H1 (cell line): ENCODE results near the gene GPR39. TPM values are rescaled to one million over a fixed set of nuclear protein-coding genes. Genes with fewer than 3 reads are reported as not detected.

Source experiments
- CTCF ChIA-PET: fragments of 300-600 bp; sonication (Branson Sonifier 250); formaldehyde crosslinking; loops from one replicate; lab custom pipeline; 2021; ENCODE audit not compliant: partially characterized antibody; lab: Charles Lee
- POLR2A ChIA-PET: fragments of 300-600 bp; sonication (Branson Sonifier 250); formaldehyde crosslinking; loops from one replicate; lab custom pipeline; 2021; ENCODE audit warnings: inconsistent platforms; ENCODE audit not compliant: partially characterized antibody; lab: Charles Lee
- DNase-seq, 2 experiments: peaks; one replicate each; pipeline versions ENCODE4 v3.0.0 to v3.0.0-alpha.2; 2010 to 2022; ENCODE audit warnings: low spot score in 2 of 2, low read depth in 1 of 2, mixed read lengths in 1 of 2
- FAIRE-seq: peaks from 2 replicates; lab custom pipeline; 2011; peaks lifted over from hg19 to GRCh38; lab: Jason Lieb, UNC
- H2AFZ ChIP-seq: 2 replicates; pipeline ENCODE4 v1.8.1; 2012; ENCODE audit warnings: low read length, inconsistent platforms
- H2AK5ac ChIP-seq: 2 replicates; pipeline ENCODE4 v1.6.1; 2013; ENCODE audit warnings: low read depth, low read length
- H2BK120ac ChIP-seq: replicated peaks from 2 replicates; pipeline ENCODE3; 2013; ENCODE audit warnings: low read depth, low read length, inconsistent platforms
- H2BK12ac ChIP-seq: 2 replicates; pipeline ENCODE4 v1.6.1; 2013; ENCODE audit warnings: low read depth, low read length
- H2BK15ac ChIP-seq: 2 replicates; pipeline ENCODE4 v1.6.1; 2013; ENCODE audit warnings: low read length
- H2BK20ac ChIP-seq: 2 replicates; pipeline ENCODE4 v1.6.1; 2013; ENCODE audit warnings: low read length
- H2BK5ac ChIP-seq: 2 replicates; pipeline ENCODE4 v1.6.1; 2013; ENCODE audit warnings: low read depth, low read length
- H3K14ac ChIP-seq: 2 replicates; pipeline ENCODE4 v1.6.1; 2013; ENCODE audit warnings: inconsistent platforms; ENCODE audit not compliant: insufficient read length
- H3K18ac ChIP-seq: 2 replicates; pipeline ENCODE4 v1.6.1; 2013; ENCODE audit warnings: low read length; ENCODE audit errors: extremely low read depth
- H3K23ac ChIP-seq: 2 replicates; pipeline ENCODE4 v1.6.1; 2013; ENCODE audit warnings: inconsistent platforms; ENCODE audit not compliant: insufficient read length
- H3K23me2 ChIP-seq: 2 replicates; pipeline ENCODE4 v1.6.1; 2013; ENCODE audit warnings: low read depth, low read length
- H3K27ac ChIP-seq: 2 replicates; pipeline ENCODE4 v1.6.1; 2011; ENCODE audit warnings: low read depth, low read length, inconsistent platforms
- H3K27me3 ChIP-seq, 4 experiments: replicated peaks in 1 of 4; 1 replicate in 1 of 4; 2 replicates in 3 of 4; pipeline versions ENCODE4 v1.6.1 to v1.8.1; 2011 to 2013; ENCODE audit warnings: low read length in 3 of 4, mild to moderate bottlenecking in 3 of 4, inconsistent platforms in 2 of 4, mixed read lengths in 2 of 4, moderate library complexity in 1 of 4; ENCODE audit not compliant: control insufficient read depth in 3 of 4, insufficient read depth in 3 of 4; ENCODE audit errors: extremely low read depth in 1 of 4
- H3K36me3 ChIP-seq, 4 experiments: 2 replicates each; pipeline versions ENCODE4 v1.6.1 to v1.8.1; 2011 to 2013; ENCODE audit warnings: mild to moderate bottlenecking in 4 of 4, low read length in 3 of 4, moderate library complexity in 2 of 4, control low read depth in 1 of 4, inconsistent platforms in 1 of 4; ENCODE audit not compliant: insufficient read depth in 4 of 4, control insufficient read depth in 2 of 4
- H3K4ac ChIP-seq: replicated peaks from 2 replicates; pipeline ENCODE3; 2013; ENCODE audit warnings: low read length, low read depth, mixed read lengths, inconsistent platforms; ENCODE audit not compliant: insufficient read length
- H3K4me1 ChIP-seq, 4 experiments: replicated peaks in 1 of 4; 1 replicate in 1 of 4; 2 replicates in 3 of 4; pipeline versions ENCODE4 v1.6.1 to v1.8.1; 2011 to 2013; ENCODE audit warnings: low read length in 3 of 4, inconsistent platforms in 2 of 4, mixed read lengths in 1 of 4; ENCODE audit not compliant: insufficient read depth in 4 of 4, control insufficient read depth in 3 of 4
- H3K4me2 ChIP-seq, 2 experiments: 2 replicates each; pipeline versions ENCODE4 v1.6.1 to v1.8.1; 2011 to 2013; ENCODE audit warnings: low read depth in 2 of 2, low read length in 2 of 2, control low read depth in 1 of 2, inconsistent platforms in 1 of 2, mild to moderate bottlenecking in 1 of 2; ENCODE audit not compliant: insufficient read depth in 1 of 2
- H3K4me3 ChIP-seq, 4 experiments: fragments of 200-600, 300-600 bp in 1 of 4; sonication (generic), shearing (Covaris generic), sonication (Bioruptor Twin) in 1 of 4; 2 replicates each; pipeline versions ENCODE4 v1.5.1 to v1.8.1; 2011 to 2016; ENCODE audit warnings: low read length in 4 of 4, low read depth in 3 of 4, control low read depth in 2 of 4, inconsistent platforms in 2 of 4, mild to moderate bottlenecking in 2 of 4, mixed read lengths in 1 of 4, moderate library complexity in 1 of 4; ENCODE audit not compliant: insufficient read depth in 2 of 4; ENCODE audit errors: extremely low read depth in 1 of 4
- H3K56ac ChIP-seq: replicated peaks from 2 replicates; pipeline ENCODE3; 2013; ENCODE audit warnings: low read depth, mild to moderate bottlenecking, mixed read lengths, low read length, inconsistent platforms; ENCODE audit not compliant: insufficient read length
- H3K79me1 ChIP-seq: 2 replicates; pipeline ENCODE4 v1.6.1; 2013; ENCODE audit warnings: low read depth, low read length, control low read depth
- H3K79me2 ChIP-seq, 2 experiments: 2 replicates each; pipeline versions ENCODE4 v1.6.1 to v1.8.1; 2012 to 2013; ENCODE audit warnings: low read length in 2 of 2, mild to moderate bottlenecking in 2 of 2, inconsistent platforms in 1 of 2; ENCODE audit not compliant: insufficient read depth in 2 of 2, control insufficient read depth in 1 of 2
- H3K9ac ChIP-seq, 4 experiments: replicated peaks in 1 of 4; 1 replicate in 1 of 4; 2 replicates in 3 of 4; pipeline versions ENCODE4 v1.6.1 to v1.8.1; 2011 to 2013; ENCODE audit warnings: low read depth in 3 of 4, low read length in 3 of 4, control low read depth in 2 of 4, mild to moderate bottlenecking in 2 of 4, moderate library complexity in 2 of 4, inconsistent platforms in 1 of 4; ENCODE audit errors: extremely low read depth in 1 of 4
- H3K9me3 ChIP-seq, 2 experiments: 2 replicates each; pipeline versions ENCODE4 v1.6.1 to v1.8.1; 2012 to 2013; ENCODE audit warnings: mild to moderate bottlenecking in 2 of 2, moderate library complexity in 2 of 2, control low read depth in 1 of 2, inconsistent platforms in 1 of 2, low read depth in 1 of 2, low read length in 1 of 2, mixed read lengths in 1 of 2; ENCODE audit not compliant: insufficient read depth in 2 of 2
- H4K20me1 ChIP-seq, 2 experiments: replicated peaks in 1 of 2; 2 replicates each; pipeline versions ENCODE3 to v1.8.1; 2011 to 2013; ENCODE audit warnings: inconsistent platforms in 2 of 2, low read length in 2 of 2, mild to moderate bottlenecking in 1 of 2; ENCODE audit not compliant: insufficient read depth in 2 of 2, control insufficient read depth in 1 of 2
- H4K5ac ChIP-seq: 2 replicates; pipeline ENCODE4 v1.6.1; 2013; ENCODE audit warnings: low read length, low read depth, mixed read lengths, inconsistent platforms; ENCODE audit not compliant: insufficient read length
- H4K8ac ChIP-seq: 2 replicates; pipeline ENCODE4 v1.8.0; 2013; ENCODE audit warnings: mild to moderate bottlenecking, moderate library complexity, low read length, inconsistent platforms; ENCODE audit not compliant: insufficient read depth; ENCODE audit errors: extremely low read depth
- H4K91ac ChIP-seq: replicated peaks from 2 replicates; pipeline ENCODE3; 2013; ENCODE audit warnings: low read length, mixed read lengths, inconsistent platforms; ENCODE audit not compliant: insufficient read length
- EGR1 ChIP-seq: IDR thresholded peaks from 2 replicates; pipeline ENCODE4 v1.6.1; 2011; ENCODE audit warnings: low read depth, low read length, borderline replicate concordance
- MAFK ChIP-seq: IDR thresholded peaks from 2 replicates; pipeline ENCODE4 v1.6.1; 2012; ENCODE audit warnings: low read depth, mild to moderate bottlenecking, improper control_type of control experiment, low read length
- WGBS, 2 experiments: shearing (Covaris generic) in 1 of 2; methylation state at CpG; one replicate each; pipeline versions ENCODE4 v1.1.6 to v1.1.7; 2013 to 2015; ENCODE audit warnings: low lambda C conversion rate in 2 of 2, mixed read lengths in 2 of 2, inconsistent platforms in 1 of 2, low coverage in 1 of 2, missing lambda C conversion rate in 1 of 2; ENCODE audit not compliant: insufficient replicate concordance in 2 of 2, insufficient coverage in 1 of 2, insufficient read length in 1 of 2; ENCODE audit errors: extremely low coverage in 1 of 2, missing lambda C conversion rate in 1 of 2; 5-methylcytosine and 5-hydroxymethylcytosine counted together
- polyA plus RNA-seq, 7 experiments: library from polyadenylated mRNA; depleted of rRNA in 3 of 7; stranded (reverse) in 5 of 7; unstranded in 2 of 7; fragments of >200 nt in 5 of 7; fragments of 200-250 nt in 2 of 7; gene quantifications; 1 replicate in 5 of 7; 2 replicates in 1 of 7; 4 replicates in 1 of 7; pipeline versions ENCODE4 v1.2.1 to v1.2.3, GENCODE V29; 2011 to 2013; ENCODE audit warnings: missing spikeins in 2 of 7, mixed read lengths in 2 of 7
- total RNA-seq: library from RNA; stranded (reverse); fragmentation: NEBNext Ultra II Directional; extraction: Animal tissue kit (Norgen Biotek cat#: 25700); gene quantifications from 2 replicates; pipeline ENCODE4 v1.2.1, GENCODE V29; 2021

Gene GPR39
- total and polyA plus RNA-seq, 2 of the 8 experiments (the other 6 are each of a cell fraction or from before 2014, with no cell fraction given), result 0.63 to 2.7 TPM

DNA sequence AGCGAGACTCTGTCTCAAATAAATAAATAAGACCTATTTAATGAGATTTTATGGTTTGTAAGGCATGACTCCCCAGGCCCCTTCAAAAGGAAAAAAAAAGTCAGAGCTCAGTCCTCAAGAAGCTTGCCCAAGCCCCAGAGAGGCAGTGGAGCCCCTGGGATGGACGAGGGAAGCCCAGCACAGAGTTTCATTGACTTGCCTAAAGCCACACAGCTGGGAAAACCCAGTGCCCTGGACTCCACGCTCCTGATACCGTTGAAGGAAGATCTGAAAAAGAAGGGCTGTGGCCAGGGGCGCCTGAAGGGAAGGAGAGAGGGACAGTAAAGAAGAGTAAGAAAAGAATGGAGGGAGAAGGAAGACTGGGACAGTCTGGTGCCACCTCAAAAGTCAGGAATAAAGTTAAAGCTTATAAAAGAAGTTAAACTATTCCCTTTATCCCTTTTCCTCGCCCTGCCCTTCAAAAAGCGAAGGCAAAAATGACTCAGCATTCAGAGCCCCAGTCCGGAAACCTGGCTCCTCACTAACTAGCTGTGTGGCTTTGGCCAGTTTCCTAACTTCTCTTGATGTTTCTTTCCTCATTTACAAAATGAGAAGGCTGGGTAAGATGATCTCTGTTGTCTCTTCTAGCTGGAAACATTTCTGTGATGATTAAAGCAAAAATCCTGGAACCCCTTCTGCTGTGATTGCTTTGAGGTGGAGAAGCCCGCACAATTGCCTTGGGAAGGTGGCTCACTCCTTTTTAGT lies 206.7 kb downstream of the GPR39 start:
- no peak overlapping the region for H3K23ac ChIP-seq
- H3K56ac ChIP-seq, result no peak overlapping the region
- CTCF ChIA-PET, result interaction anchor here (1.4 to 2.7 kb wide), 2 partner anchors 23 to 76 kb away, joined by 4 to 7 read pairs; no protein-coding TSS in a partner anchor
- 88% methylated on average over 8 of the region's 9 CpGs; no CpG with 5 or more reads in 1 of the 2 experiments for WGBS, 2 experiments
- H3K23me2 ChIP-seq, result no peaks in the 10 kb centered on the region
- H3K36me3 ChIP-seq, result no peaks in the 10 kb centered on the region
- H4K5ac ChIP-seq, result no peak overlapping the region
- H4K8ac ChIP-seq, result no peak overlapping the region
- H2AFZ ChIP-seq, result no peak overlapping the region
- no peak overlapping the region for H3K9ac ChIP-seq
- no peaks in the 10 kb centered on the region for H3K27me3 ChIP-seq
- no peak overlapping the region for H2BK15ac ChIP-seq
- no peak overlapping the region for H2AK5ac ChIP-seq
- FAIRE-seq (no peak), DNase-seq (no peak)
- H3K79me2 ChIP-seq, result no peaks in the 10 kb centered on the region
- H3K4me1 ChIP-seq, result peaks cover 0 to 6% (median 4%) of the 10 kb centered on the region in 4 experiments; a peak in 4 of 7 replicates
- no peak overlapping the region for H3K4ac ChIP-seq
- POLR2A ChIA-PET, result no interaction called here
- no peaks in the 10 kb centered on the region for H4K20me1 ChIP-seq
- H3K4me2 ChIP-seq, result no peak overlapping the region
- no peak overlapping the region; the same call in 1 of the 2 replicates for H2BK20ac ChIP-seq
- no peak overlapping the region for H2BK120ac ChIP-seq
- TF ChIP-seq EGR1 (no peak), MAFK (0 out of 2 replicates have a peak, but pooled peaks have one; percentile 15)
- H2BK5ac ChIP-seq, result no peak overlapping the region
- no peak overlapping the region for H3K14ac ChIP-seq
- H3K27ac ChIP-seq, result no peak overlapping the region
- H3K4me3 ChIP-seq, result no peak overlapping the region
- no peak overlapping the region for H2BK12ac ChIP-seq
- no peaks in the 10 kb centered on the region for H3K79me1 ChIP-seq
- peaks cover 6 to 8% of the 10 kb centered on the region in 2 experiments; a peak in 1 of 4 replicates for H3K9me3 ChIP-seq
- H4K91ac ChIP-seq, result no peak overlapping the region
- peak overlapping the region; percentile 38; the same call in 1 of the 2 replicates for H3K18ac ChIP-seq
